Lung (tissue), 12 donors: Measurements from ENCODE around the gene TMEM121. TPM values are rescaled to one million over a fixed set of nuclear protein-coding genes. Genes with fewer than 3 reads are reported as not detected.

Experiments used
- ATAC-seq: fragments of 200-7000 bp; cut with Tn5 transposase; one replicate; pipeline ENCODE4 v1.9.1; 2020; ENCODE audit warnings: moderate number of reproducible peaks; ENCODE audit not compliant: insufficient read depth, low FRiP score
- DNase-seq, 3 donors: peaks; one replicate each; pipeline ENCODE4 v3.0.0-alpha.2; 2013 to 2017
- H3K27ac ChIP-seq, 2 donors: one replicate each; pipeline ENCODE4 v1.5.1; 2013; ENCODE audit warnings: mild to moderate bottlenecking in 2 of 2, moderate library complexity in 2 of 2, control low read depth in 1 of 2, inconsistent platforms in 1 of 2, low read depth in 1 of 2, low read length in 1 of 2
- H3K27me3 ChIP-seq, 3 donors: one replicate each; pipeline ENCODE4 v1.5.1; 2013; ENCODE audit warnings: low read length in 2 of 3; ENCODE audit not compliant: control insufficient read depth in 3 of 3, insufficient read depth in 3 of 3
- H3K36me3 ChIP-seq, 4 donors: one replicate each; pipeline ENCODE4 v1.5.1; 2013; ENCODE audit warnings: low read length in 4 of 4, mild to moderate bottlenecking in 1 of 4, moderate library complexity in 1 of 4; ENCODE audit not compliant: control insufficient read depth in 4 of 4, insufficient read depth in 4 of 4
- H3K4me1 ChIP-seq, 5 donors: one replicate each; pipeline ENCODE4 v1.5.1; 2013; ENCODE audit warnings: low read length in 5 of 5, mild to moderate bottlenecking in 2 of 5, moderate library complexity in 1 of 5; ENCODE audit not compliant: control insufficient read depth in 5 of 5, insufficient read depth in 5 of 5
- H3K4me3 ChIP-seq: one replicate; pipeline ENCODE4 v1.5.1; 2013; ENCODE audit warnings: mild to moderate bottlenecking, control low read depth, moderate library complexity
- H3K9ac ChIP-seq, 2 donors: one replicate each; pipeline ENCODE4 v1.5.1; 2013; ENCODE audit warnings: low read length in 2 of 2, control low read depth in 1 of 2; ENCODE audit not compliant: insufficient read depth in 1 of 2
- H3K9me3 ChIP-seq, 4 donors: one replicate each; pipeline ENCODE4 v1.5.1; 2013; ENCODE audit warnings: low read length in 3 of 4, mild to moderate bottlenecking in 1 of 4, moderate library complexity in 1 of 4; ENCODE audit not compliant: control insufficient read depth in 4 of 4, insufficient read depth in 3 of 4
- CTCF ChIP-seq: IDR thresholded peaks from 2 replicates; pipeline ENCODE4 v1.5.1; 2012; ENCODE audit warnings: mild to moderate bottlenecking; ENCODE audit errors: control extremely low read depth, extremely low read depth
- WGBS, 2 donors: extraction: QIAGEN DNeasy Blood & Tissue Kit; methylation state at CpG; one replicate each; pipeline ENCODE4 v1.1.7; 2013; 5-methylcytosine and 5-hydroxymethylcytosine counted together
- polyA plus RNA-seq, 2 donors: library from polyadenylated mRNA; stranded (reverse); fragments of 200-250 nt; gene quantifications; one replicate each; pipeline ENCODE4 v1.2.1, GENCODE V29; 2013
- total RNA-seq, 2 donors: library from RNA; depleted of rRNA in 1 of 2; stranded (reverse); fragments of >200 nt in 1 of 2; gene quantifications; one replicate each; pipeline ENCODE4 v1.2.1, GENCODE V29; 2014 to 2021
- donor health status: control.
- donor health status: control.
- donor health status: Bipolar disorder and iron deficiency.
- donor health status: healthy.
- donor health status: DM: yes; HTN: yes; CAD: no.

Gene TMEM121
- total and polyA plus RNA-seq, 4 donors: 1.1 to 5.4 (median 2.8) TPM

DNA sequence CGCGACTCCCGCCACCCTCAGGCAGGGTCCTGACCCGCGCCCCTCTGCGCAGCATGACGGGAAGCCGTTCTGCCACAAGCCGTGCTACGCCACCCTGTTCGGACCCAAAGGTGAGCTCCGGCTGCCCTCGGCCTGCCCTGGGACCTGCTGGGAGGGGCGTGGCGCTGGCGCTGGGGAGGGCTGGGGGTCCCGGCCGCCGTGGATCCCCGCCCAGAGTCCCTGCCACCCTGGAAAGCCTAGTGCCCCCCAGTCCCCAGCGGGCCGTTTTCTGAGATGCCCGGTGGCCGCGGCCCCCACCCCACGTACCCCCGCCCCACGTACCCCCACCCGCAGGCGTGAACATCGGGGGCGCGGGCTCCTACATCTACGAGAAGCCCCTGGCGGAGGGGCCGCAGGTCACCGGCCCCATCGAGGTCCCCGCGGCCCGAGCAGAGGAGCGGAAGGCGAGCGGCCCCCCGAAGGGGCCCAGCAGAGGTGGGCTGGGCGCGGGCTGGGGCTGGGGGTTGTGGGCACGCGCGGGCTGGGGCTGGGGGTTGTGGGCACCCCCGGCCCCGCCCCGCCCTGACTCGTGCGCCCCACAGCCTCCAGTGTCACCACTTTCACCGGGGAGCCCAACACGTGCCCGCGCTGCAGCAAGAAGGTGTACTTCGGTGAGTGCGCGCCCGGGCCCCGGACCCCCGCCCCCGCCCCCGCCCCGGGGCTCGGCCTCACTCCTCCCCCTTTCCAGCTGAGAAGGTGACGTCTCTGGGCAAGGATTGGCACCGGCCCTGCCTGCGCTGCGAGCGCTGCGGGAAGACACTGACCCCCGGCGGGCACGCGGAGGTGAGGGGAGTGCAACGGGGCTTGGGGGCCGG lies 47.8 kb upstream of the TMEM121 start:
- Histone ChIP-seq H3K27ac (no peak overlapping the region), H3K4me3 (no peak overlapping the region), H3K9me3 (no peaks in the 10 kb centered on the region), H3K27me3 (no peaks in the 10 kb centered on the region), H3K4me1 (peaks cover 4 to 55% (median 18%) of the 10 kb centered on the region in 5 donors), H3K36me3 (peaks cover 0 to 8% (median 0%) of the 10 kb centered on the region in 4 donors), H3K9ac (no peak overlapping the region)
- WGBS, 2 donors: 49 to 67% methylated on average over 67 to 81 of the region's 81 CpGs
- no peak for TF ChIP-seq CTCF
- ATAC-seq (no peak), DNase-seq (no peak)

GRCh38 chr14:105479431-105480158 lies 46.8 kb upstream of the TMEM121 start:
- Histone ChIP-seq H3K9ac (no peak overlapping the region), H3K27me3 (no peaks in the 10 kb centered on the region), H3K4me3 (no peak overlapping the region), H3K9me3 (no peaks in the 10 kb centered on the region), H3K27ac (peak overlapping the region; percentile 67 to 74), H3K4me1 (peaks cover 4 to 52% (median 23%) of the 10 kb centered on the region in 5 donors), H3K36me3 (peaks cover 0 to 8% (median 0%) of the 10 kb centered on the region in 4 donors)
- DNase-seq (no peak), ATAC-seq (no peak)
- 60 to 71% methylated on average over 34 of the region's 34 CpGs for WGBS, 2 donors
- TF ChIP-seq CTCF: no peak

DNA sequence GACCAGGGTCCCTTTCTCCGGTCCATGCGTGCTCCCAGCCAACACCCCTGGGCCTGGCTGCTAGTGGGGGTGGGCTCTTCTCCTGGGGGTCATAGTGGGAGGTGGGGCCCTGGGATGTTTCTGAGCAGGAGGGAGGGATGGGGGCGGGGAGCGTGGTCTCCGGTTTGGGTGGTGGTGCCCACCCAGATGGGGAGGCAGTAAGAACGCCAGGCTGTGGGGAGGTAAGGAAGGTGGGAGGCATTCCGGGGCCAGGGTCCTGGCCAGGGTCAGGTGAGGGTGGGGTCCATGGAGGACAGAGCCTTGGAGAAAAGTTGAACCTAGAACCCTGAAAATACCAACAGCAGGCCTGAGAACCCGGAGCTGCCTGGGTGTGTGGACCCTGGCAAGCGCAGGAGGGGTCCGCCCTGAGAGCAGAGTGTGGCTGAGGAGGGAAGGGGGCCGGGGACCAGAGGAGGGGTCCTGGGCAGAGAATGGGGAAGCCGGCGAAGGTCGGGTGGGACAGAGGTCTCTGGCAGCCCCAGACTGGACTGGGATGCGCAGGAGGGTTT lies 46.1 kb upstream of the TMEM121 start:
- Histone ChIP-seq H3K9ac (no peak overlapping the region), H3K4me1 (peaks cover 4 to 50% (median 26%) of the 10 kb centered on the region in 5 donors), H3K27ac (peak overlapping the region; percentile 67 to 74), H3K9me3 (no peaks in the 10 kb centered on the region), H3K27me3 (no peaks in the 10 kb centered on the region), H3K36me3 (peaks cover 0 to 8% (median 0%) of the 10 kb centered on the region in 4 donors), H3K4me3 (no peak overlapping the region)
- no peak for ATAC-seq
- DNase-seq: no peak
- no peak for TF ChIP-seq CTCF
- WGBS, 2 donors: 66 to 67% methylated on average over 15 of the region's 15 CpGs
